H1 (cell line): ENCODE measurements around the gene KCNS3. TPM values are rescaled to one million over a fixed set of nuclear protein-coding genes. Genes with fewer than 3 reads are reported as not detected.

ENCODE experiments used
- CTCF ChIA-PET: fragments of 300-600 bp; sonication (Branson Sonifier 250); formaldehyde crosslinking; loops from one replicate; lab custom pipeline; 2021; ENCODE audit not compliant: partially characterized antibody; lab: Charles Lee
- POLR2A ChIA-PET: fragments of 300-600 bp; sonication (Branson Sonifier 250); formaldehyde crosslinking; loops from one replicate; lab custom pipeline; 2021; ENCODE audit warnings: inconsistent platforms; ENCODE audit not compliant: partially characterized antibody; lab: Charles Lee
- DNase-seq, 2 experiments: peaks; one replicate each; pipeline versions ENCODE4 v3.0.0 to v3.0.0-alpha.2; 2010 to 2022; ENCODE audit warnings: low spot score in 2 of 2, low read depth in 1 of 2, mixed read lengths in 1 of 2
- FAIRE-seq: peaks from 2 replicates; lab custom pipeline; 2011; peaks lifted over from hg19 to GRCh38; lab: Jason Lieb, UNC
- H2AFZ ChIP-seq: 2 replicates; pipeline ENCODE4 v1.8.1; 2012; ENCODE audit warnings: low read length, inconsistent platforms
- H2AK5ac ChIP-seq: 2 replicates; pipeline ENCODE4 v1.6.1; 2013; ENCODE audit warnings: low read depth, low read length
- H2BK120ac ChIP-seq: replicated peaks from 2 replicates; pipeline ENCODE3; 2013; ENCODE audit warnings: low read depth, low read length, inconsistent platforms
- H2BK12ac ChIP-seq: 2 replicates; pipeline ENCODE4 v1.6.1; 2013; ENCODE audit warnings: low read depth, low read length
- H2BK15ac ChIP-seq: 2 replicates; pipeline ENCODE4 v1.6.1; 2013; ENCODE audit warnings: low read length
- H2BK20ac ChIP-seq: 2 replicates; pipeline ENCODE4 v1.6.1; 2013; ENCODE audit warnings: low read length
- H2BK5ac ChIP-seq: 2 replicates; pipeline ENCODE4 v1.6.1; 2013; ENCODE audit warnings: low read depth, low read length
- H3K14ac ChIP-seq: 2 replicates; pipeline ENCODE4 v1.6.1; 2013; ENCODE audit warnings: inconsistent platforms; ENCODE audit not compliant: insufficient read length
- H3K18ac ChIP-seq: 2 replicates; pipeline ENCODE4 v1.6.1; 2013; ENCODE audit warnings: low read length; ENCODE audit errors: extremely low read depth
- H3K23ac ChIP-seq: 2 replicates; pipeline ENCODE4 v1.6.1; 2013; ENCODE audit warnings: inconsistent platforms; ENCODE audit not compliant: insufficient read length
- H3K23me2 ChIP-seq: 2 replicates; pipeline ENCODE4 v1.6.1; 2013; ENCODE audit warnings: low read depth, low read length
- H3K27ac ChIP-seq: 2 replicates; pipeline ENCODE4 v1.6.1; 2011; ENCODE audit warnings: low read depth, low read length, inconsistent platforms
- H3K27me3 ChIP-seq, 4 experiments: replicated peaks in 1 of 4; 1 replicate in 1 of 4; 2 replicates in 3 of 4; pipeline versions ENCODE4 v1.6.1 to v1.8.1; 2011 to 2013; ENCODE audit warnings: low read length in 3 of 4, mild to moderate bottlenecking in 3 of 4, inconsistent platforms in 2 of 4, mixed read lengths in 2 of 4, moderate library complexity in 1 of 4; ENCODE audit not compliant: control insufficient read depth in 3 of 4, insufficient read depth in 3 of 4; ENCODE audit errors: extremely low read depth in 1 of 4
- H3K36me3 ChIP-seq, 4 experiments: 2 replicates each; pipeline versions ENCODE4 v1.6.1 to v1.8.1; 2011 to 2013; ENCODE audit warnings: mild to moderate bottlenecking in 4 of 4, low read length in 3 of 4, moderate library complexity in 2 of 4, control low read depth in 1 of 4, inconsistent platforms in 1 of 4; ENCODE audit not compliant: insufficient read depth in 4 of 4, control insufficient read depth in 2 of 4
- H3K4ac ChIP-seq: replicated peaks from 2 replicates; pipeline ENCODE3; 2013; ENCODE audit warnings: low read length, low read depth, mixed read lengths, inconsistent platforms; ENCODE audit not compliant: insufficient read length
- H3K4me1 ChIP-seq, 4 experiments: replicated peaks in 1 of 4; 1 replicate in 1 of 4; 2 replicates in 3 of 4; pipeline versions ENCODE4 v1.6.1 to v1.8.1; 2011 to 2013; ENCODE audit warnings: low read length in 3 of 4, inconsistent platforms in 2 of 4, mixed read lengths in 1 of 4; ENCODE audit not compliant: insufficient read depth in 4 of 4, control insufficient read depth in 3 of 4
- H3K4me2 ChIP-seq, 2 experiments: 2 replicates each; pipeline versions ENCODE4 v1.6.1 to v1.8.1; 2011 to 2013; ENCODE audit warnings: low read depth in 2 of 2, low read length in 2 of 2, control low read depth in 1 of 2, inconsistent platforms in 1 of 2, mild to moderate bottlenecking in 1 of 2; ENCODE audit not compliant: insufficient read depth in 1 of 2
- H3K4me3 ChIP-seq, 4 experiments: fragments of 200-600, 300-600 bp in 1 of 4; sonication (generic), shearing (Covaris generic), sonication (Bioruptor Twin) in 1 of 4; 2 replicates each; pipeline versions ENCODE4 v1.5.1 to v1.8.1; 2011 to 2016; ENCODE audit warnings: low read length in 4 of 4, low read depth in 3 of 4, control low read depth in 2 of 4, inconsistent platforms in 2 of 4, mild to moderate bottlenecking in 2 of 4, mixed read lengths in 1 of 4, moderate library complexity in 1 of 4; ENCODE audit not compliant: insufficient read depth in 2 of 4; ENCODE audit errors: extremely low read depth in 1 of 4
- H3K56ac ChIP-seq: replicated peaks from 2 replicates; pipeline ENCODE3; 2013; ENCODE audit warnings: low read depth, mild to moderate bottlenecking, mixed read lengths, low read length, inconsistent platforms; ENCODE audit not compliant: insufficient read length
- H3K79me1 ChIP-seq: 2 replicates; pipeline ENCODE4 v1.6.1; 2013; ENCODE audit warnings: low read depth, low read length, control low read depth
- H3K79me2 ChIP-seq, 2 experiments: 2 replicates each; pipeline versions ENCODE4 v1.6.1 to v1.8.1; 2012 to 2013; ENCODE audit warnings: low read length in 2 of 2, mild to moderate bottlenecking in 2 of 2, inconsistent platforms in 1 of 2; ENCODE audit not compliant: insufficient read depth in 2 of 2, control insufficient read depth in 1 of 2
- H3K9ac ChIP-seq, 4 experiments: replicated peaks in 1 of 4; 1 replicate in 1 of 4; 2 replicates in 3 of 4; pipeline versions ENCODE4 v1.6.1 to v1.8.1; 2011 to 2013; ENCODE audit warnings: low read depth in 3 of 4, low read length in 3 of 4, control low read depth in 2 of 4, mild to moderate bottlenecking in 2 of 4, moderate library complexity in 2 of 4, inconsistent platforms in 1 of 4; ENCODE audit errors: extremely low read depth in 1 of 4
- H3K9me3 ChIP-seq, 2 experiments: 2 replicates each; pipeline versions ENCODE4 v1.6.1 to v1.8.1; 2012 to 2013; ENCODE audit warnings: mild to moderate bottlenecking in 2 of 2, moderate library complexity in 2 of 2, control low read depth in 1 of 2, inconsistent platforms in 1 of 2, low read depth in 1 of 2, low read length in 1 of 2, mixed read lengths in 1 of 2; ENCODE audit not compliant: insufficient read depth in 2 of 2
- H4K20me1 ChIP-seq, 2 experiments: replicated peaks in 1 of 2; 2 replicates each; pipeline versions ENCODE3 to v1.8.1; 2011 to 2013; ENCODE audit warnings: inconsistent platforms in 2 of 2, low read length in 2 of 2, mild to moderate bottlenecking in 1 of 2; ENCODE audit not compliant: insufficient read depth in 2 of 2, control insufficient read depth in 1 of 2
- H4K5ac ChIP-seq: 2 replicates; pipeline ENCODE4 v1.6.1; 2013; ENCODE audit warnings: low read length, low read depth, mixed read lengths, inconsistent platforms; ENCODE audit not compliant: insufficient read length
- H4K8ac ChIP-seq: 2 replicates; pipeline ENCODE4 v1.8.0; 2013; ENCODE audit warnings: mild to moderate bottlenecking, moderate library complexity, low read length, inconsistent platforms; ENCODE audit not compliant: insufficient read depth; ENCODE audit errors: extremely low read depth
- H4K91ac ChIP-seq: replicated peaks from 2 replicates; pipeline ENCODE3; 2013; ENCODE audit warnings: low read length, mixed read lengths, inconsistent platforms; ENCODE audit not compliant: insufficient read length
- RAD21 ChIP-seq, 2 experiments: IDR thresholded peaks in 1 of 2; conservative IDR thresholded peaks in 1 of 2; 2 replicates each; pipeline ENCODE4 v1.6.1; 2011; ENCODE audit warnings: low read depth in 2 of 2, low read length in 2 of 2, improper control_type of control experiment in 1 of 2, inconsistent platforms in 1 of 2, mild to moderate bottlenecking in 1 of 2, moderate library complexity in 1 of 2
- SP4 ChIP-seq: IDR thresholded peaks from 2 replicates; pipeline ENCODE4 v1.6.1; 2012; ENCODE audit warnings: low read length, inconsistent platforms
- WGBS, 2 experiments: shearing (Covaris generic) in 1 of 2; methylation state at CpG; one replicate each; pipeline versions ENCODE4 v1.1.6 to v1.1.7; 2013 to 2015; ENCODE audit warnings: low lambda C conversion rate in 2 of 2, mixed read lengths in 2 of 2, inconsistent platforms in 1 of 2, low coverage in 1 of 2, missing lambda C conversion rate in 1 of 2; ENCODE audit not compliant: insufficient replicate concordance in 2 of 2, insufficient coverage in 1 of 2, insufficient read length in 1 of 2; ENCODE audit errors: extremely low coverage in 1 of 2, missing lambda C conversion rate in 1 of 2; 5-methylcytosine and 5-hydroxymethylcytosine counted together
- polyA plus RNA-seq, 7 experiments: library from polyadenylated mRNA; depleted of rRNA in 3 of 7; stranded (reverse) in 5 of 7; unstranded in 2 of 7; fragments of >200 nt in 5 of 7; fragments of 200-250 nt in 2 of 7; gene quantifications; 1 replicate in 5 of 7; 2 replicates in 1 of 7; 4 replicates in 1 of 7; pipeline versions ENCODE4 v1.2.1 to v1.2.3, GENCODE V29; 2011 to 2013; ENCODE audit warnings: missing spikeins in 2 of 7, mixed read lengths in 2 of 7
- total RNA-seq: library from RNA; stranded (reverse); fragmentation: NEBNext Ultra II Directional; extraction: Animal tissue kit (Norgen Biotek cat#: 25700); gene quantifications from 2 replicates; pipeline ENCODE4 v1.2.1, GENCODE V29; 2021
- TF ChIP-seq, protein P1 (sequence below), 3 experiments: IDR thresholded peaks; 1 replicate in 2 of 3; 2 replicates in 1 of 3; pipeline versions ENCODE4 v1.5.1 to v1.6.1; 2011; ENCODE audit warnings: low read length in 3 of 3, mild to moderate bottlenecking in 3 of 3, inconsistent platforms in 2 of 3, low read depth in 1 of 3, moderate library complexity in 1 of 3; ENCODE audit not compliant: insufficient read depth in 1 of 3; ENCODE audit errors: control extremely low read depth in 1 of 3

KCNS3 gene
- total and polyA plus RNA-seq, 2 of the 8 experiments (the other 6 are each of a cell fraction or from before 2014, with no cell fraction given) = 22.7 to 23.0 TPM

DNA sequence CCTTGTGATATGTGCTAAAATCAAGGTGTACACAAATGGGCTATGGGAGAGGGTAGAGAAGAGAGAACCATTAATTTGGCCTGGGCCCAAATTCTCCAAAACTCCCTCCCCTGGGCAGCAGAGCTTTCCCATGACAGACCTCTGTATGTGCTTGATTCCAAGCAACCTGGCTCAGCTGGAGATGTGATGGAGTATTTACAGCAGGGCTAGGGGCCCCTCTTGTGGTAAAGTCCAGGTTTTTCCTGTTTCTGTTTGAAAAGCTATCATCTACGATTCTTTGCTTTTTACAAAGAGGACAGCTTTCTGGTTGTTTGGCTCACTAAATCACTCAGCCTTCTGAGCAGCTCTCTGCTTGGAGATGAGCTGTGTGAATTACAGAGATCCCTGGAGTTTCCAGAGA lies 40.3 kb downstream of the KCNS3 start:
- Histone ChIP-seq H3K23me2 (no peaks in the 10 kb centered on the region), H2AK5ac (no peak overlapping the region), H4K8ac (no peak overlapping the region), H4K20me1 (no peaks in the 10 kb centered on the region), H3K79me1 (no peaks in the 10 kb centered on the region; the same call in 1 of the 2 replicates), H2BK12ac (no peak overlapping the region), H3K4me3 (no peak overlapping the region), H2BK15ac (no peak overlapping the region), H2BK5ac (no peak overlapping the region), H3K36me3 (no peaks in the 10 kb centered on the region), H2BK20ac (no peak overlapping the region), H3K27ac (no peak overlapping the region), H3K27me3 (no peaks in the 10 kb centered on the region), H3K79me2 (peaks cover 0 to 34% of the 10 kb centered on the region in 2 experiments; a peak in 2 of 4 replicates), H3K18ac (no peak overlapping the region), H3K4me2 (no peak overlapping the region), H3K4ac (no peak overlapping the region), H2AFZ (no peak overlapping the region), H3K23ac (no peak overlapping the region), H3K56ac (no peak overlapping the region), H3K4me1 (peaks cover 2 to 11% (median 5%) of the 10 kb centered on the region in 4 experiments; a peak in 5 of 7 replicates), H3K9ac (no peak overlapping the region; a peak in 1 of 7 replicates), H4K91ac (no peak overlapping the region), H3K14ac (no peak overlapping the region), H4K5ac (no peak overlapping the region), H2BK120ac (no peak overlapping the region), H3K9me3 (no peaks in the 10 kb centered on the region)
- CTCF ChIA-PET = interaction anchor here (0.6 to 6.3 kb wide), 30 partner anchors 11 to 1315 kb away, joined by 3 to 76 read pairs (median 4); partner anchors contain the start of gene KCNS3
- POLR2A ChIA-PET = interaction anchor here (0.9 to 1.3 kb wide), 2 partner anchors 39 to 41 kb away, joined by 3 read pairs; partner anchors contain the start of gene KCNS3
- FAIRE-seq (peak; percentile 68), DNase-seq (no peak)
- WGBS, 2 experiments = 79% methylated on average over 1 of the region's 1 CpG; no CpG with 5 or more reads in 1 of the 2 experiments
- peak; percentile 77 to 85 for TF ChIP-seq RAD21 (IDR thresholded peaks at IDR 0.05 in 1 of 2, conservative IDR thresholded peaks at IDR 0.05 in 1 of 2; ENCODE audit: low read depth in 2 of 2, low read length in 2 of 2)
- TF ChIP-seq, protein P1, sequence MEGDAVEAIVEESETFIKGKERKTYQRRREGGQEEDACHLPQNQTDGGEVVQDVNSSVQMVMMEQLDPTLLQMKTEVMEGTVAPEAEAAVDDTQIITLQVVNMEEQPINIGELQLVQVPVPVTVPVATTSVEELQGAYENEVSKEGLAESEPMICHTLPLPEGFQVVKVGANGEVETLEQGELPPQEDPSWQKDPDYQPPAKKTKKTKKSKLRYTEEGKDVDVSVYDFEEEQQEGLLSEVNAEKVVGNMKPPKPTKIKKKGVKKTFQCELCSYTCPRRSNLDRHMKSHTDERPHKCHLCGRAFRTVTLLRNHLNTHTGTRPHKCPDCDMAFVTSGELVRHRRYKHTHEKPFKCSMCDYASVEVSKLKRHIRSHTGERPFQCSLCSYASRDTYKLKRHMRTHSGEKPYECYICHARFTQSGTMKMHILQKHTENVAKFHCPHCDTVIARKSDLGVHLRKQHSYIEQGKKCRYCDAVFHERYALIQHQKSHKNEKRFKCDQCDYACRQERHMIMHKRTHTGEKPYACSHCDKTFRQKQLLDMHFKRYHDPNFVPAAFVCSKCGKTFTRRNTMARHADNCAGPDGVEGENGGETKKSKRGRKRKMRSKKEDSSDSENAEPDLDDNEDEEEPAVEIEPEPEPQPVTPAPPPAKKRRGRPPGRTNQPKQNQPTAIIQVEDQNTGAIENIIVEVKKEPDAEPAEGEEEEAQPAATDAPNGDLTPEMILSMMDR (IDR thresholded peaks at IDR 0.05; ENCODE audit: control extremely low read depth in 1 of 3, insufficient read depth in 1 of 3, low read depth in 1 of 3, low read length in 3 of 3) = peak in 2 of 3 experiments; percentile 38 to 52; a peak in 3 of 4 replicates
- no peak for TF ChIP-seq SP4
